DMS53 treated with DMSO at 0.1 percent for 48 hours (cell line): Measurements from ENCODE around the gene TFDP2.
A peak's percentile ranks its signal among the peaks of the same experiment; 100 is the strongest.
"Not testable (repeated sequence)": the region's sequence is repeated elsewhere in the genome, so short reads cannot be mapped to it uniquely, and the experiment has no call there.

Experiments used
- DNase-seq: peaks from one replicate; lab custom pipeline; 2025; ENCODE audit not compliant: unreplicated experiment; lab: John Stamatoyannopoulos, UW

TFDP2 gene

DNA sequence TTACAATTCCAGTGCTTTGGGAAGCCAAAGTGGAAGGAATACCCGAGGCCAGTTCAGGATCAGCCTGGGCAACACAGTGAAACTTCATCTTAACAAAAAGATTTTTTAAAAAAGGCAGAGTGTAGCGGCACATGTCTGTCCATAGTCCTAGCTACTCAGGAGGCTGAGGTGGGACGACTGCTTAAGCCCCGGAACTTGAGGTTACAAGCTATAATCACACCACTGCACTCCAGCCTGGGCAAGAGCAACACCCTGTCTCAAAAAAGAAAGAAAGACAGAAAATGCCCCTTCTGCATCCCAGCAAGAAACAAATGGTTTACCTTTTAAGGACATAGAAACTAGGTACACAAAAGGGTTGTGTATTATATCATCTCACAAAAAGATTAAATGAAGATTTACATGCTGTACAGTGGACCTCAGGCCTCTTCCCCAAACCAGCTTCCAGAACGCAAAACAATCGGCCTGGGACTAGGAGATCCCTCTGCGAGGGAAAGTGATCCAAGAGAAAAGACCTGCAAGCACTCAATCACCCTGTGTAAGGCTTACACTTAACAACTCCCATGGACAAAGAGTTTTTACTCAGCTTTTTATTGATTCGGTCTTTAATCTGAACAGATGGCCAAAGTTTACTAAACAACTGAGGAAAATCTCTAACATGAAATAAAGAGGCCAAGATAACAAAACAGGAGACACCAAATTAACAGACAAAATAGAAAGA is 21.2 kb downstream of the TFDP2 start:
- no peak for DNase-seq

DNA sequence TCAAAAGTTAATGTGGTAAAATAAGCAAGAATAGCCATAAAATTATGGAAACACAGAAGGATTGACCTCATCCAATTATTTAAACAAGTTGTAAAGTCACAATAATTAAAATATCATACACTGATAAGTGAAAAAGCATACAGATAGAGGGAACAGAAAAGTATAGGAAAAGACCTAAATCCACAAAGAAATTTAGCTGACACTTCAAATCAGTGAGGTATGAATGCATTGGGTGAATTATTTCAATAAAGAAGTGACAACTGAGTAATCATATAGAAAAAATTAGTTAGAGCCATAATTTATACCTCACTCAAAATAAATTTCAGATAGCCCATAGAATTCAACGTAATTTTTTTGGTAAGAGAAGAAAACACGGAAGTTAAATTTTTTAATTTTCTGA is 25.1 kb downstream of the TFDP2 start:
- no peak for DNase-seq

DNA sequence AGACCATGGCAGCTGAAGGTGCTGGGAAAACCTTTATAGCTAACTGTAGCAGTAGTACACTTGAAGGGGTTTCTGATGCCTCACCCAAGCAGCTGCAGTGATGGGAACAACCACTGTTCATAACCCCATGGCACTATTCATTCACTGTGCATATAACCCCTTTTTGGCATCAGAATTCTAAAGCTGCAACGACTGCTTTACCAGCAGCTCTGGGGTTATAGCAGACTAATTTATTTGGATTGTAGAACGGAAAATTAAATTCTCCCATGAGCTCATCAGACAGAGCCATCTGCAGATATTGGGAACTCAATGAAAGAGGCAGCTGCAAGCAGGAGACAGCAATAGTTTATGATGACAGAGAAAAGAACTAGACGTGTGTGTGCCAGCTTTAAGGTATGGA is 28.6 kb downstream of the TFDP2 start:
- DNase-seq: no peak

DNA sequence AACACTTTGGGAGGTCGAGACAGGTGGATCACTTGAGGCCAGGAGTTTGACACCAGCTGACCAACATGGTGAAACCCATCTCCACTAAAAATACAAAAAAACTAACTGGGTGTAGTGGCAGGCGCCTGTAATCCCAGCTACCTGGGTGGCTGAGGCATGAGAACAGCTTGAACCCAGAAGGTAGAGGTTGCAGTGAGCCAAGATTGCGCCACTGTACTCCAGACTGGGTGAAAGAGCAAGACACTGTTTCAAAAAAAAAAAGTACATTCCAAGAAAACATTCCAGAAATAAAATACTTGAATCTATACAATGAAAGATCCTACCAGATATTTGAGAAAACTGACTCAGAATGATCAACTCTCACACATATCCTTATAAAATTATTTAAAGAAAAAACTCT is 30.4 kb downstream of the TFDP2 start:
- no peak for DNase-seq

DNA sequence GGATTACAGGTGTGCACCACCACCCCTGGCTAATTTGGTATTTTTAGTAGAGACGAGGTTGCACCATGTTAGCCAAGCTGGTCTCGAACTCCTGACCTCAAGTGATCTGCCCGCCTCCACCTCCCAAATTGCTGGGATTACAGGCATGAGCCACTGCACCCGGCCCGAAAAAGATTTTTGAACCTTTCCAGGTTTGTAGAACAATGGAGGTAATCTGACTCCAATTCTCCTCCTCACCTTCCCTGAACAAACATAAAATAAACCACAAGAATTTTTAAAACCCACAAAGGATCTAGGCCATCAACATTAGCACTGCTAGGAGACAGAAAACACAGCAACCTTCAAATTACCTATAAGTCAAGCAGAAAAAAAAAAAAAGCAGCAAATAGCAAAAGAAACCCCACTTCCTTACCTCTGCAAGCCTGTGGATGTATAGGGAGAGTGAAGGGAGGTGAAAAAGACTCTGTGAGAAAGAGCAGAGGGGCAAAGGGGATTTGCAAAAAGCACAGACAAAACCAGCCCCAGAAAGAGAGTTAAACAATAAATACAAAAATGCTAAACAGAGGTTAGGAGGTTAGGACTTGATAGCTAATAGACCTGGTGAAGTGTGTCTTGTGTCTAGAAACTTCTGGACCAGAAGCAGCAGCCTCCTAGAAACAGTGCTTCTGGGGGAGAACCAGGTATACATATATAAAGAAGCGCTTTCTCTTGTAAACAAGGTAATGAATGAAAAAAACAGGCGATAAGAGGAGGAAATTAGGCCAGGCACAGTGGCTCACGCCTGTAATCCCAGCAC is 32.1 kb downstream of the TFDP2 start:
- DNase-seq: peak; percentile 5

DNA sequence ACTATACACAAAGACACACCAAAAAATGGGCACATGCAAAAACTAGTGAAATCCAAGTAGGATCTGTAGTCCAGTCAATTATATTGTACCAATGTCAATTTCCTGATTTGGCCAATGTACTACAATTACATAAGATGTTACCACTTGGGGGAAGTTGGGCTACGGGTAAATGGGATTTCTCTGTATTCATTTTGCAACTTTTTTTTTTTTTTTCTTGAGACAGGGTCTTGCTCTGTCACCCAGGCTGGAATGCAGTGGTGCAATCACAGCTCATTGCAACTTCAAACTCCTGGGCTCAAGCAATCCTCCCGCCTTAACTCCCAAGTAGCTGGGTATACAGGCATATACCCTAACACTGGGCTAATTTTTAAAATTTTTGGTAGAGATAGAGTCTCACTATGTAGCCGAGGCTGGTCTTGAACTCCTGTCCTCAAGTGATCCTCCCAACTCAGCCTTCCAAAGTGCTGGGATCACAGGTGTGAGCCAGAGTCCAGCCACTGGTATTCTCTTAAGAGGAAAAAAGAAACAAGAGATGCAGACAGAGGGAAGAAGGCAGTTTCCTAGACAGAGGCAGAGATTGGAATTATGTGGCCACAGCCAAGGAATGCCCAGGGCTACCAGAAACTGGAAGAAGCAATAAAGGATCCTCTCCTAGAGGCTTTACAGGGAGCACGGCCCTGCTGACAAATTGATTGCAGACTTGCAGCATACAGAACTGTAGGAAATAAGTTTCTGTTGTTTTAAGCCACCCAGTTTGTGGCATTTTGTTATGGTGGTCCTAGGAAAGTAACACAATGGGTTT is 33.3 kb downstream of the TFDP2 start:
- no peak for DNase-seq

DNA sequence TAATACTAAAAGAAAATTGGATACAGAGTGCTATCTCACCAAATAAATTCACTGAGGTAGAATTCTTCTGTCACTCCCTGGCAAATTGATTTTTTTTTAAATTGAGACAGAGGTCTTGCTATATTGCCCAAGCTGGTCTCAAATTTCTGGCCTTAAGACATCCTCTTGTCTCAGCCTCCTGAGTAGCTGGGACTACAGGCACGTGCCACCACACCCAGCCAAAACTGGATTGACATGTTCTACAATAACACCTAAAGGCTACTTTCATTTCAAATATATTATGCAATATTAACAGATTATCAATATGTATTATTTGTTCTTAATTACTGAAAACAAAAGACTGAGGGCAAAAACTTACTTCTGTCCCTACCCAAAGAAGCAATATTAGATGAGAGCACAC is 36.7 kb downstream of the TFDP2 start:
- no peak for DNase-seq

DNA sequence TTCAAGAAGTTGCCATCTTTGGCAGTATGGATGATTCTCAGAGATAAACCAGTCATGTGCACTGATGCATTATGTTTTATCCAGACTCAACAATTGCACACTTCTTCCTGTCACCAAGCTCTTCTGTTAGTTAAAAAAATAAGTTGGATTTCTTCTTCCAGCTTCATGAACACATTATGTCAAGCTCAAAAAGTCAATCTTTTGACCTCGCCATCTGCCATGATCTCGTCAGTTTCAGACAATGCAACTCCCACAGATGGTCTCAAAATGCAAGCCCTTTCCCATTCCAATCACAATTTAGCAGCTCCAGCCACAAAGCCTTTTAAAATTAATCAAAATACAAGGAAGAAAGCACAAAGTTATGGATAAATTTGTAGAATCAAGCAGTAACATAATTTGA is 42.8 kb downstream of the TFDP2 start:
- no peak for DNase-seq

DNA sequence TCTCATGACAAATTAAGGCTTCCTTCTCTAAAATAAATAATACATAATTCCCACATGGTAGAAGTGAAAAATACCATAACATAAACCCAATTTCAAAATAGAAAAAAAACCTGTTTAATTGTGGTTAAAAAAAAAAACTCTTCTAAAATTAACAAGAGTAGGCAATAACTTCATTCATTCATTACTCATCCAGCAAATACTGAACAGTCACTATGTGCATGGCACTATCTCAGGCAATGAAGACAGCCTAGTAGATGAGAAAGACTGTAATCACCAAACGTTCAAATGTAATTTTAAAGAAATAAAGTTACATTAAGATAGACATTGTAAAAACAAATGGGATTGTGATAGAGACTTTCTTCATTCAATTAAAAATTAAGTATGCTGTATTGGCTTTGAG is 43.4 kb downstream of the TFDP2 start:
- DNase-seq: no peak

DNA sequence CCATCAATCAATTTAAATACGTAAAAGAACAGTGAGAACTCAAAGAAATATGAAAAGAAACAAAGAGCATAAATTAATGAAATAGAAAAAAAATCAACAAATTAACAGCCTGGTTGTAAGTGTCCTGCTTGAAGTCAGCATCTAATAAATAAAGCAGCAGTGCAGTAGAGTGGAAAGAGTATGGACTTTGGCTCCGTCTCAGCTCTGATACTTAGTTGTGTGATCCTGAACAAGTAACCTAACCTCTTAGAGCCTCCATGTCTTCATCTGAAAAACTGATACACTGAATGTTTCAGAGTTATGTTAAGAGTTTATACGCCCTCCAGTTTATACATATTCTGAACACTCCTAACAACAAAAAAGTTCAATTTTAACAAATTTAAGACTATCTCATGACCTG is 44.6 kb downstream of the TFDP2 start:
- no peak for DNase-seq

DNA sequence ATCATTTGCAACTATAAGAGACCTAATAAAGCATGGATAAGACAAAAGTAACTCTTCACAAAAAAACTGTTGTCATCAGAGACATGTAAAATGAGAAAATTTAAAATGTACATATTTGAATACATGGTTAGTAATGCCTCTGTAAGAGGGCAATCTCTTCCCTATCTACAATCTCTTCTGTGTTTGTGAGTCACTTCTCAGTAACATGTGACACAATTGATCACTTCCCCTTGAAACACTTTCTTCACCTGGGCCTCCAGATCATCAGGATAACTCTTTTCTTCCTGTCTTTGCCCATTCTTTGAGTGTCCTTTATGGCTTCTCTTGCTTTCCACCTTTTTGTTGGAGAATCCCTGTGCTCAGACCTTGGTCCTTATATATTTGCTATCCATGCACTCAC is 50.4 kb downstream of the TFDP2 start:
- no peak for DNase-seq

DNA sequence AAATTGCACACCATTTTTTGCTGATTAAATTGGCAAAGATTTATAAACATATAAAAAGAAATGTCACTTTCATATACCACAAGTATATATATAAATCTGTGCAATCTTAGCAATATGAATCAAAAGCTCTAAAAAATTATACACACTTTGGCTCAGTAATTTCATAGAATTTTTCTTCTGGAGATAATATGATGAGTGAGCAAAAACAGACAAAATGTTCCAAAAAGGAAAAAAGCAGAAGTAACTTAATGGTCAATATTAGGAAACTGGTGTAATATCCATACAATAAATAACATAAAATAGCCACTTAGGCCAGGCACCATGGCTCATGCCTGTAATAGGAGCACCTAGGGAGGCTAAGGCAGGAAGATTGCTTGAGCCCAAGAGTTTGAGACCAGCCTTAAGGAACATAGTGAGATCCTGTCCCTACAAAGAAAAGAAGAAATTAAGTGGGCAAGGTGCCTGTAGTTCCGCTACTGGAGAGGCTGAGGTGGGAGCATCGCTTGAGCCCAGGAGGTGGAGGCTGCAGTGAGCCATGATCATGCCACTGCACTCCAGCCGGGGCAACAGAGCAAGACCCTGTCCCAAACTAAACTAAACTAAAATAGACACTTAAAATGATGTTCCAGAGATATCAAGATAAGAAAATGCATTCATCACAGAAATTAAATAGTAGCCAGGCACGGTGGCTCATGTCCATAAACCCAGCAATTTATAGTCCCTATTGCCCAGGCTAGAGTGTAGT is 52.1 kb downstream of the TFDP2 start:
- no peak for DNase-seq

DNA sequence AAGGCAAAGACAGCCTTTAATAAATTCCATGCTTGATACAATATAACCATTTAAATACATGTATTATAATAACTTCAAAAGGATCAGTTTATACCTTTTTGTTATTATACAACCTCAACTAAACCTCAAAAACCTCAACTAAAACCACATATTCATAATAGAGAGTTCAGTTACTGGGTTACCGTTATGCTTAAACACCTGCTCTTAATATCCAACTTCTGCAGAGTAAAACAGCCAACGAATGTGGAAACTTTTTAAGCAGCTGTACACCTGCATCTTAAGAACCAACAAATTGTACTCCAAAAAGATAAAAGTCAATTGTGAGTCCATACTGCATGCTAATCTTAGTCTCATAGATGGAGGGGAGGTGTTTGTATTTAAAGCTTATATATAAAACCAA is 53.5 kb downstream of the TFDP2 start:
- DNase-seq: no peak

DNA sequence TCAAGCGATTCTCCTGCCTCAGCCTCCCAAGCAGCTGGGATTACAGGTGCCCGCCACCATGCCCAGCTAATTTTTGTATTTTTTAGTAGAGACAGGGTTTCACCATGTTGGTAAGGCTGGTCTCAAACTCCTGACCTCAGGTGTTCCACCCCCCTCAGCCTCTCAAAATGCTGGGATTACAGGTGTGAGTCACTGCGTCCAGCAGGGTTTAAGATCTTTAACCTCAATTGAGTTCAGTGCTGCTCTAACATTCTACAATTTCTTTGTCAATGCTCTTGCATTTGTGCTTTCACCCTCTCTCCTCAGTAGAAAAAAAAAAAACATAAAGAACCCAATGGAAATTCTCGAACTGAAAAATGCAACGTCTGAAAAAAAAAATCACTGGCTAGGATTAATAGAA is 60.4 kb downstream of the TFDP2 start:
- DNase-seq: not testable (repeated sequence)

DNA sequence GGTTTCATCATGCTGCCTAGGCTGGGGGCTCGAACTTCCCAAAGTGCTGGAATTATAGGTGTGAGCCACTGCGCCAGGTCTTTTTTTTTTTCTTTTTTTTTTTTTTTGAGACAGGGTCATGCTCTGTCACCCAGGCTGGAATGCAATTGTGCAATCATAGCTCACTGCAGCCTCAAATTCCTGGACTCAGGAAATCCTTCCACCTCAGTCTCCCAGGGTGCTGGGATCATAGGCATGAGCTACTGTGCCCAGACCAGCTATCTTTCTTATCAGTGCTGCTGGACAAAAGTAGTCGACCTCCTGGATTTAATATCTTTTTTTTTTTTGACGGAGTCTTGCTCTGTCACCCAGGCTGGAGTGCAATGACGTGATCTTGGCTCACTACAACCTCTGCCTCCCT is 60.8 kb downstream of the TFDP2 start:
- no peak for DNase-seq

DNA sequence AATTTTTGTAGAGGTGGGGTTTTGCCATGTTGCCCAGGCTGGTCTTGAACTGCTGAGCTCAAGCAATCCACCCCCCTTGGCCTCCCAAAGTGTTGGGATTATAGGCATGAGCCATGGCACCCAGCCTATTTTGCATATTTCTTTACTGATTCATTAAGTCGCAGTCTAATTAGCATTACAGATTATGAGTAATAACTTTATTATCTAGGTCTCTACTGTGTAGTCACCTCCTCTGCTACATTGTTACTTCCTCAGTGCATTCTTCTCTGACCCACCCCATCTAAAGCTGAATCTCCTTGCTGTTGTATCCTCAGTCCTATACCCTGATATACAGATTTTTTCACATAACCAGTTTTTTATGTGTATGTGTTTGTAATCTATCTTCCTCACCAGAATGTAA is 61.7 kb downstream of the TFDP2 start:
- DNase-seq: no peak

DNA sequence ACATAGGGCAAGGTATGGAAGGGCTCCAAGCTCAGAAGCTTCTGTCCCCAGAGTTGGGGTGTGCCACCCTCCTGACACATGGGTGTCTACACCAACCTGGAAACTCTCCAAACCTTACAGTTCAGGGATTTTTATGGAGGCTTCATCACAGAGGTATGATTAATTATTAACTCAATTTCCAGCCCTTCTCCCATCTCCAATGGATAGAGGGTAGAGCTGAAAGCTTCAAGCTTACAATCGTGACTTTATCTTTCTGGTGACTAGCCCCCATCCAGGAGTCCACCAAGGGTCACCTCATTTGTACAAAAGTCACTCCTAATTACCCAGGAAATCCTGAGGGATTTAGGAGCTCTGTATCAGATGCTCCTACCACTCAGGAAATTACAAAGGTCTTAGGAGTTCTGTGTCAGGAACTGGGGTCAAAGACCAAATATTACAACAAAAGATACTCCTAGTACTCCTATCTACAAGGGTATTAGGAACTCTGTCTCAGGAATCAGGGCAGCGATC is 62.7 kb downstream of the TFDP2 start:
- peak; percentile 69 for DNase-seq

DNA sequence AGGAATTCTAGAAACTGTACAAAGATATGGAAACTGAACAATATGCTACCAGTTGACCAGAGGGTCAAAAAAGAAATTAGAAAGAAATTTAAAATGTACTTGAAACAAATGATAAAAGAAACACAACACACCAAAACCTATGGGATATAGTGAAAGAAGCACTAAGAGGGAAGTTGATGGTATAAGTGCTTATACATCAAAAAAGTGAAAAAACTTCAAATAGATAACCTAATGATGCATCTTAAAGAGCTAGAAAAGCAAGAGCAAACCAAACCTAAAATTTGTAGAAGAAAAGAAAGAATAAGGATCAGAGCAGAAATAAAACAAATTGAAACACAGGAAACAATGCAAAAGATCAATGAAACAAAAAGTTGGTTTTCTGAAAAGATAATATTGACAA is 68.2 kb downstream of the TFDP2 start:
- no peak for DNase-seq

DNA sequence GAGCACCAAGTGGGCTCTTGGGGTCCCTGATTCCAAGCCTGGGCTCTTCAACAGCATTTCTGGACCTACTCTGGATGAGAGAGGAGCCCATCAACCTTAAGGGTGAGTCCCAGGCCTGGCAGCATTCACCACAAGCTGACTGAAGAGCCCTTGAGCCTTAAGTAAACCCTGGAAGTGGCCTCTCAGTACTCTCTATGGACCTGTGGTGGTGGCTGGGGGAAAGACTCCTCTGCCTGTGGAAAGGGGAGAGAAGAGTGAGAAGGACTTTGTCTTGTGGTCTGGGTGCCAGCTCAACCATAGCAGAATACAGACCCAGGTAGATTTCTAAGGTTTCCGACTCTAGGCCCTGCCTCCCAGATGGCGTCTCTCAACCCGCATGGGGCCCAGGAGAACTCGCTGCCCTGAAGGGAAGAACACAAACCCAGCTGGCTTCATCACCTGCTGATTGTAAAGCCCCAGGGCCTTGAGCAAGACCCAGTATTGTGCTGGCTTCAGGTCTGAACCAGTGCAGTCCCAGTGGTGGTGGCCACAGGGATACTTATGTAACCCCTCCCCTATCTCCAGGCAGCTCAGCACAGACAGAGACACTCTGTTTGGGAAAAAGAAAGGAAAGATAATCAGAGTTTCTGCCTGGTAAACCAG is 71.4 kb downstream of the TFDP2 start:
- peak; percentile 81 for DNase-seq

DNA sequence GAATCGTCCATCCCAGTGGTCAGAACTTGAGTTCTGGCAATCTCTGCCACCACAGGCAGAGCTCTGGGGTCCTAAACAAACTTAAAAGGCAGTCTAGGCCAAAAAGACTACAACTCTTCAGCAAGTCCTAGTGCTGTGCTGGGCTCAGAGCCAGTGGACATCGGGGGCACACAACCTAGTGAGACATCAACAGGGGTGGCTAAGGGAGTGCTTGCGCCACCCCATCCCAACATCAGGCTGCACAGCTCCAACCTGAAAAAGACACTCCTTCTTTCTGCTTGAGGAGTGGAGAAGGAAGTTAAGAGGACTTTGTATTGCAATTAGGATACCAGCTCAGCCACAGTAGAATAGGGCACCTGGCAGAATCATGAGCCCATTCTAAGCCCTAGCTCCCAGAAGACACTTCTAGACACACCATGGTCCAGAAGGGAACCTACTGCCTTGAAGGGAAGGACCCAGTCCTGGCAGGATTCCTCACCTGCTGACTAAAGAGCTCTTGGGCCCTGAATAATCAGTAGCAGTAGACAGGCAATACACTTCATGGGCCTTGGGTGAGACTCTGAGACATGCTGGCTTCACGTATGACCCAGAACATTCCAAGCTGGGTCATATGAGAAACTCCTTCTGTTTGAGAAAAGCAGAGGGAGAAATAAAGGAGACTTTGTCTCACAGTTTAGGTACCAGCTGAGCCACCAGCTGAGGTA is 72.0 kb downstream of the TFDP2 start:
- no peak for DNase-seq
